Left ventricle myocardium inferior (tissue), 1 donor: ENCODE results near the gene AFMID. TPM values are rescaled to one million over a fixed set of nuclear protein-coding genes. Genes with fewer than 3 reads are reported as not detected.
"Not testable (repeated sequence)": the region's sequence is repeated elsewhere in the genome, so short reads cannot be mapped to it uniquely, and the experiment has no call there.

Source experiments
- DNase-seq: peaks from one replicate; pipeline ENCODE4 v3.0.0-alpha.2; 2020
- H3K27ac ChIP-seq: fragments of 200-600 bp; replicated peaks from 2 replicates; pipeline ENCODE4 v1.8.0; 2021
- H3K27me3 ChIP-seq: fragments of 200-600 bp; 2 replicates; pipeline ENCODE4 v1.8.0; 2021; ENCODE audit warnings: low read depth
- H3K36me3 ChIP-seq: fragments of 200-600 bp; 2 replicates; pipeline ENCODE4 v1.8.0; 2021
- H3K4me1 ChIP-seq: fragments of 200-600 bp; 2 replicates; pipeline ENCODE4 v1.8.0; 2021
- H3K4me3 ChIP-seq: fragments of 200-600 bp; 2 replicates; pipeline ENCODE4 v1.8.0; 2021; ENCODE audit warnings: mild to moderate bottlenecking, moderate library complexity
- H3K9me3 ChIP-seq: fragments of 200-600 bp; replicated peaks from 2 replicates; pipeline ENCODE4 v1.8.0; 2021
- CTCF ChIP-seq: fragments of 200-600 bp; IDR thresholded peaks from 2 replicates; pipeline ENCODE4 v1.8.0; 2021; ENCODE audit warnings: antibody characterized with exemption, mild to moderate bottlenecking, borderline replicate concordance
- intact Hi-C: fragments of 100-400 bp; cut with micrococcal nuclease; formaldehyde crosslinking; loops from one replicate; pipeline ENCODE4 v1.11.0; 2022
- total RNA-seq: library from RNA; stranded (reverse); fragmentation: NEBNext Ultra II Directional; extraction: Animal tissue kit (Norgen Biotek cat#: 25700); gene quantifications from one replicate; pipeline ENCODE4 v1.2.1, GENCODE V29; 2021
- donor health status: DM: no; HTN: yes; CAD: no; lungs with severe emphysema.

The AFMID gene
- total RNA-seq, 1 donor from 2014 or later = 22.5 TPM

DNA sequence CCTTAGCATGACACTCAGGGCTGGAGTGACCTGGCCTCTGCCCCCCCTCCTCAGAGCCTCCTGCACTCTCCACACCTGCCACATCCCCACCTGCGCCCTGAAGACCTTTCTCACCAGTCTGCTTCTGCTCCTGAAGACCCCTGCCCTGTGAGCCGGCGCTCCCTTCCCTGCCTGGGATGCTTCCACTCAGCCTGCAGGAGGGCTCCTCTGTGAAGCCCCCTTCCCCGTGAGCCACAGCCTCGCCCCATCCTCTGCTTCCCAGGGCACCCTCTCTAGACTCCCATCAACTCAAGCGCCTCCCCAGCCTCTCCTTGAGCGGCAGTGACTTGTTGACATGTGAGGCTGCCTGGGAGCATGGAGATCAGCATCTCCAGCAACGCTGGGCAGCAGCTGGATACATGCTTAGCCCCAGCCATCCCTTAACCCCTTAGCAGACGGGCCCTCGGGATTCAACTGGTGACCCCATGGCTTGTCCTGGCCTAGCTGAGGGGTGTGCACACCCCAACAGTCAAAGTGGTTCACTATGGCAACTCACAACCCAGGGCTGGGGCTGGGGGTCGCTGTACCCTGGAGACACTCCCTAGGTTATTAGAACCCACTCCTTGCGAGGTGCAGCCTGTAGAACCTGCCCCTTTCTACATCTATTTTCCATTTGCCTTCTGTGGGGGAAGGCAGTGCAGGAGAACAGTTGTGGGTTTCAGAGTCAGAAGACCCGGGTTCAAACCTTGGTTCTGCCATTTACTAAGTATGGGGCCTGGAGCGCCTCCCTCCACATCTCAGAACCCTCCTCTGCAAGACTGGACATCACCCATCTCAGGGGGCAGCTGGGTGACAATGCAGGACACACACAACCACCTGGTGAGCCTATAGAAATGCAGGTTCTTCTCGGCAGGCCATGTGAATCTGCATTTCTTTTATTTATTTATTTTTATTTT is 65.8 kb downstream of the AFMID start:
- intact Hi-C loops = loop anchor here (10.0 kb wide), 1 partner anchor 172 kb away; no protein-coding TSS in a partner anchor
- no peaks in the 10 kb centered on the region for H3K36me3 ChIP-seq
- H3K27ac ChIP-seq = no peak overlapping the region
- no peak overlapping the region for H3K4me3 ChIP-seq
- DNase-seq = no peak
- no peak for TF ChIP-seq CTCF
- H3K9me3 ChIP-seq = no peaks in the 10 kb centered on the region
- H3K27me3 ChIP-seq = no peaks in the 10 kb centered on the region
- H3K4me1 ChIP-seq = peaks cover 42% of the 10 kb centered on the region

DNA sequence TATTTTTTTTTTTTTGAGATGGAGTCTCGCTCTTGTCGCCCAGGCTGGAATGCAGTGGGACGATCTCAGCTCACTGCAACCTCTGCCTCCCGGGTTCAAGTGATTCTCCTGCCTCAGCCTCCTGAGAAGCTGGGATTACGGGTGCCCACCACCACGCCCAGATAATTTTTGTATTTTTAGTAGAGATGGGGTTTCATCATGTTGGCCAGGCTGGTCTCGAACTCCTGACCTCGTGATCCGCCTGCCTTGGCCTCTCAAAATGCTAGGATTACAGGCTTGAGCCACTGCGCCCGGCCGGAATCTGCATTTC is 66.4 kb downstream of the AFMID start:
- H3K9me3 ChIP-seq, H3K27me3 ChIP-seq, DNase-seq, H3K36me3 ChIP-seq: not testable (repeated sequence)
- Histone ChIP-seq H3K4me1 (peaks cover 48% of the 10 kb centered on the region), H3K27ac (peak overlapping the region; percentile 94), H3K4me3 (peak overlapping the region; percentile 97)
- intact Hi-C loops = loop anchor here (10.0 kb wide), 1 partner anchor 171 kb away; no protein-coding TSS in a partner anchor

DNA sequence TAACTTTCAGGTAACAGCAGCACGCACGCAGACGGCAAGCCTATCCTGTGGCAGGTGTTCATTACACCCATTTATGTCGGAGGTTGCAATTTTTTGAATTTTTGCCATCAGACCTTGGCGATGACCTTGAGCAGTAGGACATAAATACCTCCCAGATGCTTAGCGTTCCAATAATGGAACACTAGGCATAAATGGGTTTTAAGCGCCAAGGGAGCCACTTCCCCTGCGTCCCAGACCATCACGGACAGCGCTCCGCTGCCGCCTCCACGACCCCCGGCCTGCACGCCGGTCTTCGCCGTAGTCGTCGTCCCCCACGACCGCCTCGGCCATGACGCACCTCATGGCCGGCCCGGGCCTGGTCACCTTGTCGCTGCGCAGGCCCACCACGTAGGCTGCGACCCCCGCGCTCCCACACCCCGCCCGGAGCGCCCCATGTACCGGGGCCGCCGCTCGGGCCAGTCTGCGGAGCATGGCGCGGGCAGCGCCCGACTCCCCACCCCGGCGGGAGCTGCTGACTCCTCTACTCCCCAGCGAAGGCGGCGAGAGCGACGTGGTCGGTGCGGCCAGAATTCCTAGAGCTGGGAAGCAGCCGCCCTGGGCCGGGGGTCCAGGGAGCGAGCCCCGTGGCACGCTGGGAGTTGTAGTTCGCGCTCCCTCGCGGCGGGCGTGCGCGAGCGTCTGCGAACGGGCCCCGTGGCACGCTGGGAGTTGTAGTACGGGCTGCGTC is 66.9 kb downstream of the AFMID start:
- Histone ChIP-seq H3K27ac (peak overlapping the region; percentile 94), H3K36me3 (no peaks in the 10 kb centered on the region), H3K4me3 (peak overlapping the region; percentile 97), H3K27me3 (no peaks in the 10 kb centered on the region), H3K9me3 (no peaks in the 10 kb centered on the region), H3K4me1 (peaks cover 52% of the 10 kb centered on the region)
- intact Hi-C loops = loop anchor here (10.0 kb wide), 1 partner anchor 171 kb away; no protein-coding TSS in a partner anchor
- no peak for TF ChIP-seq CTCF
- peak; percentile 88 for DNase-seq

DNA sequence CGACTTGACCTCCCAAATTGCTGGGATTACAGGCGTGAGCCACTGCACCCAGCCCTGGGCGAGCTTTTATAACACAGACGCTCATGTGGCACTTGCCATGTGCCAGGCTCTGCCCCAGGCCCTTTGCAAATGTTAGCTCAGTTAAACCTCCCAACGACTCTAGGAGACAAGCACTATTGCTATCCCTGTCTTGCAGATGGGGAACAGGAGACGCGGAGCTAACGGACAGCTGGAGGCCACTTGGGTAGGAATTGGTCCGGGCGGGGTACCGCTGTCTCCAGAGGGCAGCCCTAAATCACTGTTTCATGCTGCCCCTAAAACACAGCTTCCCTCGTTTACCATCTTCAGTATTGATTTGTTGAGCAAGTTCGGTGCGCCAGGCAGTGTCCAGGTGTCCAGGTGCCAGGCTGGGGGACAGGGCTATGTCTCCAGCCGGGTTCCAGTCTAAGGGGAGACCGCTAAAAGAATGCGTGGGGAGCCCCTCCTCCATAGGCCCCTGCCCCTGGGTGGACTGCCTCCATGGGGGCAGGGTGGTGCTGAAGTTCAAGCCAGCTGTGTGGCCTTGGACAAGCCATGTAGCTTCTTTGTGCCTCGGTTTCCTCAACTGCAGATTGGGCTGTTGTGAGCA is 68.0 kb downstream of the AFMID start:
- Histone ChIP-seq H3K4me3 (no peak overlapping the region), H3K27ac (no peak overlapping the region), H3K36me3 (no peaks in the 10 kb centered on the region), H3K9me3 (no peaks in the 10 kb centered on the region), H3K4me1 (peaks cover 59% of the 10 kb centered on the region), H3K27me3 (no peaks in the 10 kb centered on the region)
- intact Hi-C loops = loop anchor here (10.0 kb wide), 1 partner anchor 170 kb away; no protein-coding TSS in a partner anchor
- no peak for DNase-seq
- TF ChIP-seq CTCF = no peak

GRCh38 chr17:78255953-78256706 is 69.0 kb downstream of the AFMID start:
- no peaks in the 10 kb centered on the region for H3K27me3 ChIP-seq
- H3K36me3 ChIP-seq = no peaks in the 10 kb centered on the region
- H3K4me3 ChIP-seq = no peak overlapping the region
- no peaks in the 10 kb centered on the region for H3K9me3 ChIP-seq
- DNase-seq = no peak
- no peak for TF ChIP-seq CTCF
- peaks cover 50% of the 10 kb centered on the region for H3K4me1 ChIP-seq
- intact Hi-C loops = loop anchor here (10.0 kb wide), 1 partner anchor 169 kb away; no protein-coding TSS in a partner anchor
- H3K27ac ChIP-seq = peak overlapping the region; percentile 39
